ENCODE data around the gene CAPZB. TPM values are rescaled to one million over a fixed set of nuclear protein-coding genes. Genes with fewer than 3 reads are reported as not detected.
A peak's percentile ranks its signal among the peaks of the same experiment; 100 is the strongest.

Gene CAPZB
- total RNA-seq, 1 donor from 2014 or later: 160 TPM

GRCh38 chr1:19325958-19326747 lies 159.2 kb downstream of the CAPZB start:
- DNase-seq: no peak

- DNase-seq: no peak
These were observed 159.9 kb downstream of the CAPZB start for GRCh38 chr1:19325368-19325957.

- DNase-seq: no peak
These were observed 160.7 kb downstream of the CAPZB start for GRCh38 chr1:19324665-19324990.

- no peak for DNase-seq
These were observed 161.2 kb downstream of the CAPZB start for GRCh38 chr1:19323987-19324664.

GRCh38 chr1:19322481-19322880 lies 162.9 kb downstream of the CAPZB start:
- DNase-seq: no peak

- DNase-seq: no peak
These were observed 164.3 kb downstream of the CAPZB start for GRCh38 chr1:19321071-19321470.

GRCh38 chr1:19319196-19319595 lies 166.1 kb downstream of the CAPZB start:
- DNase-seq: no peak

- no peak for DNase-seq
These were observed 168.0 kb downstream of the CAPZB start for GRCh38 chr1:19317126-19317910.

GRCh38 chr1:19315378-19316198 lies 169.8 kb downstream of the CAPZB start:
- peak; percentile 64 for DNase-seq

- no peak for DNase-seq
These were observed 171.1 kb downstream of the CAPZB start for GRCh38 chr1:19313961-19314882.

- no peak for DNase-seq
These were observed 171.7 kb downstream of the CAPZB start for GRCh38 chr1:19313636-19313959.

GRCh38 chr1:19312782-19313635 lies 172.3 kb downstream of the CAPZB start:
- DNase-seq: no peak

GRCh38 chr1:19311931-19312781 lies 173.2 kb downstream of the CAPZB start, which contains the start of the genes AKR7A2 and SLC66A1:
AKR7A2 (minus strand) TSS chr1:19312144; CDS start chr1:19312124, 20 bp downstream.
SLC66A1 (plus strand) TSS chr1:19312326; CDS start chr1:19317678, 5,352 bp downstream.
- peak; percentile 96 for DNase-seq

GRCh38 chr1:19311503-19311930 lies 173.8 kb downstream of the CAPZB start:
- DNase-seq: no peak

GRCh38 chr1:19310720-19311502 lies 174.4 kb downstream of the CAPZB start:
- peak; percentile 18 for DNase-seq

- no peak for DNase-seq
These were observed 175.3 kb downstream of the CAPZB start for GRCh38 chr1:19310061-19310460.

- DNase-seq: peak; percentile 49
These were observed 176.1 kb downstream of the CAPZB start for GRCh38 chr1:19309123-19309813.

Measured in dermis blood vessel endothelial cell (primary cell).